HUES64 (cell line): ENCODE data around the gene NIPAL4.
"Not testable (repeated sequence)": the region's sequence is repeated elsewhere in the genome, so short reads cannot be mapped to it uniquely, and the experiment has no call there.

Experiments
- H3K27ac ChIP-seq: 2 replicates; pipeline ENCODE4 v1.7.0; 2013; ENCODE audit warnings: low read depth, low read length, inconsistent platforms
- H3K27me3 ChIP-seq: 2 replicates; pipeline ENCODE4 v1.6.1; 2013; ENCODE audit warnings: mild to moderate bottlenecking, low read length; ENCODE audit not compliant: insufficient read depth
- H3K36me3 ChIP-seq: 2 replicates; pipeline ENCODE4 v1.6.1; 2013; ENCODE audit warnings: mild to moderate bottlenecking, low read length; ENCODE audit not compliant: insufficient read depth
- H3K4me1 ChIP-seq: 2 replicates; pipeline ENCODE4 v1.6.1; 2013; ENCODE audit warnings: mild to moderate bottlenecking, low read length, moderate library complexity; ENCODE audit not compliant: insufficient read depth
- H3K4me3 ChIP-seq: 2 replicates; pipeline ENCODE4 v1.5.1; 2013; ENCODE audit warnings: mild to moderate bottlenecking, low read length, moderate library complexity
- H3K9ac ChIP-seq: 2 replicates; pipeline ENCODE4 v1.6.1; 2013; ENCODE audit warnings: mild to moderate bottlenecking, low read depth, low read length
- H3K9me3 ChIP-seq: 2 replicates; pipeline ENCODE4 v1.6.1; 2013; ENCODE audit warnings: low read depth, low read length; ENCODE audit not compliant: insufficient read depth
- WGBS: fragments of 150-250, 120-280 bp; methylation state at CpG from one replicate; pipeline ENCODE4 v1.1.7; 2013; ENCODE audit warnings: missing lambda C conversion rate; 5-methylcytosine and 5-hydroxymethylcytosine counted together

NIPAL4 gene

GRCh38 chr5:157477814-157478494, 17.9 kb downstream of the NIPAL4 start:
- H3K36me3 ChIP-seq = peaks cover 12% of the 10 kb centered on the region; the same call in 1 of the 2 replicates
- H3K9ac ChIP-seq = no peak overlapping the region
- no peak overlapping the region for H3K4me3 ChIP-seq
- H3K27ac ChIP-seq = no peak overlapping the region
- 59% methylated on average over 5 of the region's 5 CpGs for WGBS
- H3K4me1 ChIP-seq = peaks cover 8% of the 10 kb centered on the region
- H3K27me3 ChIP-seq = no peaks in the 10 kb centered on the region
- no peaks in the 10 kb centered on the region for H3K9me3 ChIP-seq

- no peak overlapping the region; the same call in 1 of the 2 replicates for H3K27ac ChIP-seq
Observed at GRCh38 chr5:157478726-157479125, 18.7 kb downstream of the NIPAL4 start.

GRCh38 chr5:157479166-157479565, 19.2 kb downstream of the NIPAL4 start:
- no peak overlapping the region; the same call in 1 of the 2 replicates for H3K27ac ChIP-seq
- H3K27me3 ChIP-seq = no peaks in the 10 kb centered on the region
- H3K36me3 ChIP-seq = peaks cover 19% of the 10 kb centered on the region; the same call in 1 of the 2 replicates
- peaks cover 8% of the 10 kb centered on the region for H3K4me1 ChIP-seq
- no peak overlapping the region for H3K9ac ChIP-seq
- no peaks in the 10 kb centered on the region for H3K9me3 ChIP-seq
- WGBS = 75% methylated on average over 4 of the region's 4 CpGs
- H3K4me3 ChIP-seq = no peak overlapping the region

More at GRCh38 chr5:157478726-157479125, 18.7 kb downstream of the NIPAL4 start:
- Histone ChIP-seq H3K36me3 (peaks cover 15% of the 10 kb centered on the region; the same call in 1 of the 2 replicates), H3K9ac (no peak overlapping the region), H3K9me3 (no peaks in the 10 kb centered on the region), H3K4me1 (peaks cover 8% of the 10 kb centered on the region), H3K4me3 (no peak overlapping the region), H3K27me3 (no peaks in the 10 kb centered on the region)
- WGBS = 70% methylated on average over 2 of the region's 2 CpGs

- 88% methylated on average over 15 of the region's 15 CpGs for WGBS
- no peaks in the 10 kb centered on the region for H3K27me3 ChIP-seq
- no peak overlapping the region; the same call in 1 of the 2 replicates for H3K27ac ChIP-seq
- no peak overlapping the region for H3K4me3 ChIP-seq
- H3K4me1 ChIP-seq = peaks cover 8% of the 10 kb centered on the region
- H3K9ac ChIP-seq = no peak overlapping the region
- no peaks in the 10 kb centered on the region for H3K9me3 ChIP-seq
- peaks cover 20% of the 10 kb centered on the region; the same call in 1 of the 2 replicates for H3K36me3 ChIP-seq
Observed at GRCh38 chr5:157479612-157480510, 19.8 kb downstream of the NIPAL4 start.

- H3K4me1 ChIP-seq = peaks cover 8% of the 10 kb centered on the region
- WGBS = 89% methylated on average over 4 of the region's 4 CpGs
Observed at GRCh38 chr5:157481265-157481664, 21.3 kb downstream of the NIPAL4 start.

GRCh38 chr5:157481666-157482065, 21.7 kb downstream of the NIPAL4 start:
- Histone ChIP-seq H3K36me3 (peaks cover 27% of the 10 kb centered on the region; the same call in 1 of the 2 replicates), H3K9me3 (no peaks in the 10 kb centered on the region), H3K4me3 (no peak overlapping the region), H3K9ac (no peak overlapping the region), H3K27me3 (no peaks in the 10 kb centered on the region), H3K4me1 (peaks cover 8% of the 10 kb centered on the region), H3K27ac (no peak overlapping the region)
- 94% methylated on average over 7 of the region's 7 CpGs for WGBS

More at GRCh38 chr5:157481265-157481664, 21.3 kb downstream of the NIPAL4 start:
- Histone ChIP-seq H3K4me3 (no peak overlapping the region), H3K27ac (no peak overlapping the region), H3K9ac (no peak overlapping the region), H3K27me3 (no peaks in the 10 kb centered on the region), H3K36me3 (peaks cover 27% of the 10 kb centered on the region; the same call in 1 of the 2 replicates), H3K9me3 (no peaks in the 10 kb centered on the region)

- H3K36me3 ChIP-seq = peaks cover 32% of the 10 kb centered on the region; the same call in 1 of the 2 replicates
- not testable (repeated sequence) for H3K27me3 ChIP-seq, H3K4me1 ChIP-seq, H3K27ac ChIP-seq, H3K4me3 ChIP-seq, H3K9me3 ChIP-seq, H3K9ac ChIP-seq
- 100% methylated on average over 1 of the region's 2 CpGs for WGBS
Observed at GRCh38 chr5:157482702-157483101, 22.7 kb downstream of the NIPAL4 start.

- no peak overlapping the region for H3K27ac ChIP-seq
Observed at GRCh38 chr5:157484768-157485167, 24.8 kb downstream of the NIPAL4 start.

GRCh38 chr5:157485340-157485739, 25.3 kb downstream of the NIPAL4 start:
- peaks cover 51% of the 10 kb centered on the region; the same call in 1 of the 2 replicates for H3K36me3 ChIP-seq
- 92% methylated on average over 2 of the region's 2 CpGs for WGBS
- H3K27ac ChIP-seq = no peak overlapping the region
- H3K27me3 ChIP-seq = no peaks in the 10 kb centered on the region
- H3K9me3 ChIP-seq = no peaks in the 10 kb centered on the region
- no peak overlapping the region for H3K4me3 ChIP-seq
- no peak overlapping the region for H3K9ac ChIP-seq
- no peaks in the 10 kb centered on the region for H3K4me1 ChIP-seq

More at GRCh38 chr5:157484768-157485167, 24.8 kb downstream of the NIPAL4 start:
- Histone ChIP-seq H3K36me3 (peaks cover 46% of the 10 kb centered on the region; the same call in 1 of the 2 replicates), H3K9me3 (no peaks in the 10 kb centered on the region), H3K4me1 (no peaks in the 10 kb centered on the region; the same call in 1 of the 2 replicates), H3K4me3 (no peak overlapping the region), H3K9ac (no peak overlapping the region), H3K27me3 (no peaks in the 10 kb centered on the region)
- 95% methylated on average over 5 of the region's 5 CpGs for WGBS

GRCh38 chr5:157485811-157486210, 25.8 kb downstream of the NIPAL4 start:
- no peaks in the 10 kb centered on the region for H3K4me1 ChIP-seq
- WGBS = 91% methylated on average over 3 of the region's 3 CpGs
- H3K9ac ChIP-seq = no peak overlapping the region
- H3K36me3 ChIP-seq = peaks cover 49% of the 10 kb centered on the region; the same call in 1 of the 2 replicates
- H3K4me3 ChIP-seq = no peak overlapping the region
- no peaks in the 10 kb centered on the region for H3K9me3 ChIP-seq
- no peak overlapping the region for H3K27ac ChIP-seq
- no peaks in the 10 kb centered on the region for H3K27me3 ChIP-seq

GRCh38 chr5:157486221-157486681, 26.2 kb downstream of the NIPAL4 start:
- no peak overlapping the region for H3K9ac ChIP-seq
- no peaks in the 10 kb centered on the region for H3K9me3 ChIP-seq
- WGBS = 93% methylated on average over 8 of the region's 8 CpGs
- no peaks in the 10 kb centered on the region for H3K4me1 ChIP-seq
- H3K27ac ChIP-seq = no peak overlapping the region
- H3K27me3 ChIP-seq = no peaks in the 10 kb centered on the region
- peaks cover 48% of the 10 kb centered on the region; the same call in 1 of the 2 replicates for H3K36me3 ChIP-seq
- H3K4me3 ChIP-seq = no peak overlapping the region
